Fibroblast of the aortic adventitia (primary cell): ENCODE data around the gene NOVA1. TPM values are rescaled to one million over a fixed set of nuclear protein-coding genes. Genes with fewer than 3 reads are reported as not detected.
A peak's percentile ranks its signal among the peaks of the same experiment; 100 is the strongest.

Experiments used
- DNase-seq: peaks from one replicate; pipeline ENCODE4 v3.0.0-alpha.2; 2010; ENCODE audit warnings: low read depth
- H3K4me3 ChIP-seq: 2 replicates; pipeline ENCODE4 v1.5.1; 2011; ENCODE audit warnings: low read depth, mild to moderate bottlenecking, control low read depth, low read length, moderate library complexity
- CTCF ChIP-seq: IDR thresholded peaks from 2 replicates; pipeline ENCODE4 v1.5.1; 2011; ENCODE audit warnings: mild to moderate bottlenecking, low read length, control low read depth, inconsistent platforms; ENCODE audit not compliant: insufficient read depth
- total RNA-seq: library from RNA; depleted of rRNA; stranded (reverse); fragments of >200 nt; gene quantifications from 2 replicates; pipeline ENCODE4 v1.2.3, GENCODE V29; 2012; ENCODE audit warnings: low replicate concordance

Gene NOVA1
- total RNA-seq, 1 donor, result 16.9 TPM

- no peak for TF ChIP-seq CTCF
- no peak for DNase-seq
- H3K4me3 ChIP-seq, result no peak overlapping the region
Measured at GRCh38 chr14:26424537-26424936, 173.3 kb downstream of the NOVA1 start.

- H3K4me3 ChIP-seq, result no peak overlapping the region
- TF ChIP-seq CTCF, result no peak
- peak; percentile 49 for DNase-seq
Measured at GRCh38 chr14:26415618-26416123, 182.2 kb downstream of the NOVA1 start.

GRCh38 chr14:26414926-26415325, 182.9 kb downstream of the NOVA1 start:
- TF ChIP-seq CTCF, result no peak
- DNase-seq, result no peak
- no peak overlapping the region for H3K4me3 ChIP-seq

GRCh38 chr14:26414103-26414502, 183.7 kb downstream of the NOVA1 start:
- no peak for TF ChIP-seq CTCF
- H3K4me3 ChIP-seq, result no peak overlapping the region
- DNase-seq, result no peak

GRCh38 chr14:26412421-26412820, 185.4 kb downstream of the NOVA1 start:
- no peak overlapping the region for H3K4me3 ChIP-seq
- TF ChIP-seq CTCF, result no peak
- no peak for DNase-seq

- TF ChIP-seq CTCF, result no peak
- H3K4me3 ChIP-seq, result no peak overlapping the region
- no peak for DNase-seq
Measured at GRCh38 chr14:26410189-26410685, 187.6 kb downstream of the NOVA1 start.

GRCh38 chr14:26404927-26405326, 192.9 kb downstream of the NOVA1 start:
- no peak overlapping the region for H3K4me3 ChIP-seq

More at GRCh38 chr14:26404927-26405326, 192.9 kb downstream of the NOVA1 start:
- no peak for TF ChIP-seq CTCF
- no peak for DNase-seq
